HUES6 (cell line): ENCODE results near the gene ZFPM1.

Experiments used
- H3K27ac ChIP-seq: 2 replicates; pipeline ENCODE4 v1.7.0; 2013; ENCODE audit warnings: low read depth, mild to moderate bottlenecking, low read length, inconsistent platforms
- H3K27me3 ChIP-seq: 2 replicates; pipeline ENCODE4 v1.6.1; 2013; ENCODE audit warnings: low read length; ENCODE audit not compliant: control insufficient read depth, insufficient read depth
- H3K36me3 ChIP-seq: 2 replicates; pipeline ENCODE4 v1.6.1; 2013; ENCODE audit warnings: low read length; ENCODE audit not compliant: control insufficient read depth, insufficient read depth
- H3K4me1 ChIP-seq: 2 replicates; pipeline ENCODE4 v1.6.1; 2013; ENCODE audit warnings: low read length; ENCODE audit not compliant: control insufficient read depth, insufficient read depth
- H3K4me3 ChIP-seq: 2 replicates; pipeline ENCODE4 v1.5.1; 2013; ENCODE audit warnings: low read depth, low read length
- H3K9ac ChIP-seq: one replicate; pipeline ENCODE4 v1.6.1; 2013; ENCODE audit warnings: mild to moderate bottlenecking, low read length
- H3K9me3 ChIP-seq: 2 replicates; pipeline ENCODE4 v1.6.1; 2013; ENCODE audit warnings: low read depth, low read length; ENCODE audit not compliant: control insufficient read depth, insufficient read depth

ZFPM1 gene

GRCh38 chr16:88519938-88520653, 67.0 kb downstream of the ZFPM1 start:
- no peak overlapping the region for H3K9ac ChIP-seq

DNA sequence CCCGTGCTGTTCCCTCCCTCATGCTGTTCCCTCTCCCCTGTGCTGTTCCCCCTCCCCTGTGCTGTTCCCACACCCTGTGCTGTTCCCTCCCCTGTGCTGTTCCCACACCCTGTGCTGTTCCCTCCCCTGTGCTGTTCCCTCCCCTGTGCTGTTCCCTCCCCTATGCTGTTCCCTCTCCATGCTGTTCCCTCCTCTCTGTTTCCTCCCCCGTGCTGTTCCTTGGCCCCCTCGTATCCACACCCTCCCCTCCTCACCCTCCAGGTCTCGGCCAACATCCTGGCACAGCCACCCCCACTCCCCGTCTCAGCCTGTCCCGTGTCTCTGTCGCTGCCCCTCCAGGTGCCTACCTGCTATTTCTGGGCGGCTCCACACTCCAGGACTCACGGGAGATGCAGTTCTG, 68.6 kb downstream of the ZFPM1 start:
- no peak overlapping the region for H3K27ac ChIP-seq
- no peak overlapping the region for H3K9ac ChIP-seq
- H3K4me1 ChIP-seq = peaks cover 4% of the 10 kb centered on the region; the same call in 1 of the 2 replicates
- no peaks in the 10 kb centered on the region for H3K27me3 ChIP-seq
- no peaks in the 10 kb centered on the region for H3K36me3 ChIP-seq
- H3K9me3 ChIP-seq = no peaks in the 10 kb centered on the region; the same call in 1 of the 2 replicates
- H3K4me3 ChIP-seq = no peak overlapping the region

More at GRCh38 chr16:88519938-88520653, 67.0 kb downstream of the ZFPM1 start:
- no peaks in the 10 kb centered on the region; the same call in 1 of the 2 replicates for H3K9me3 ChIP-seq
- no peaks in the 10 kb centered on the region for H3K27me3 ChIP-seq
- H3K36me3 ChIP-seq = no peaks in the 10 kb centered on the region
- H3K4me1 ChIP-seq = no peaks in the 10 kb centered on the region
- H3K4me3 ChIP-seq = no peak overlapping the region
- no peak overlapping the region for H3K27ac ChIP-seq

DNA sequence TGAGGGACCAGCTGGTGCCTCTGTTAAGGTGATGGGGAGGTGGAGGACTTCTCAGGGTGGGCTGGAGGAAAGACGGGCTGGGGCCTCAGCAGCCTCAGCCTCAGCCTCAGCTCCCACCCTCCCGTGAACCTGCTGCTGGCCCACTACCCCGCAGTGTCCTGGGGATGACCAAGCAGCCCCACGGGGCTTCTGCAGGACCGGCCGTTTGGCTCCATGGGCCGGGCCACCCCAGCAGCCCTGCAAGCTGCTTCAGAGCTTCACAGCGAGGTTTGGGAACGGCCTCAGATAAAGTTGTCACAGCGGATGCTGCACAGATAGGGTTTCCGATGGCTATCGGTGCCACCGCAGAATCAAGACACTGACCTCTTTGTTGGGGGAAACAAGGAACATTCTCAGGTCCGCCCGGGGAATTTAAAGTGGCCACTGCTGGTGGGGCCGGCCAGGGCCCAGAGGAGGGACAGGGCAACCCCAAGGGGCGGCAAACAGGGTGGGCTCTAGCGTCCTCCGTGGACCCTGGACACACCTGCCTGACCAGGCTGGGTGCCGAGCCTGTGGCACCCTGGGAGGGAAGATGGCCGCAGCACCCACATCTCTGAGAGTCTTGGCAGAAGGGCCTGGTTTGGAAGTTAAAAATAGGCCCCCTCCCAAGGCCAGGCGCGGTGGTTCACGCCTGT, 69.3 kb downstream of the ZFPM1 start:
- no peak overlapping the region for H3K9ac ChIP-seq
- H3K27me3 ChIP-seq = no peaks in the 10 kb centered on the region
- no peaks in the 10 kb centered on the region; the same call in 1 of the 2 replicates for H3K9me3 ChIP-seq
- H3K27ac ChIP-seq = no peak overlapping the region
- no peak overlapping the region for H3K4me3 ChIP-seq
- H3K36me3 ChIP-seq = no peaks in the 10 kb centered on the region
- peaks cover 4% of the 10 kb centered on the region; the same call in 1 of the 2 replicates for H3K4me1 ChIP-seq

DNA sequence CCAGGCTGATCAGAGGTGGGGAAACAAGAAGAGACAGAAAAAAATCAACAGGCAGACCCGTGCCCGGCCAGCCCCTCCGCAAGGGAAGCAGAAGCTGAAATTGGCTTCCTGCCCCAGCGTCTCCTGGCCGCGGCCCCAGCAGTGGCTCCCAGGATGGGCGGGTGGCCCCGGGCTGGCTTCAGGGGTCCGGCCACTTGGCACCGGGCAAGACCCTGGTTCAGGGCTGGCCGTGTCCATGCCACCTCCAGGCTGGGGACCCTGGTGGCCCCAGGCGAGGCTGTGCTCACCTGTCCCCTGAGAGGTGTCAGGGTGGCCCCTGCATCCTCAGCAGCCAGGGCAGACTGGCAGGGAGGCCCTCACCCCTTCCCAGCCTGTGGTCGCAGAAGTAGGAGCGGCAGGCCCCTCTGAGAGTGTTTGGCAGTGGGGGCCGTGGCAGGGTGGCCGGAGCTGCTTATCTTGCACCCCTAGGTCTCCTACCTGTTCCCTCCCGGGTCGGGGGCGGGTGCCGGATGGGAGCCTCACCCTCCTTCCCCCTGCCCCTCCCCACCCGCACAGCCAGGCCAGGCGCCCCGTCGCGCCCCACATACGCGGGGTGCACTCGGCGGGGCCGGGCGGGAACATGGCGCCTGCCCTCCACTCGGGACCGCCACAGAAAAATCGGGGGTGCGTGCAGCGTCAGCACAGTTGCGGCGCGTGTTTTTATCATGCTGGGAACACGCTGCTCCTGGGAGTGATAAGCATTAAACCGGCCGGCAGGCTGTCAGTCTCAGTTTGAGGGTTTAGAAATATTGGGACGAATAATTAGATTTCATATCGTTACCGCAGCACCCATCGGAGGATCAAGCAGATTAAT, 70.5 kb downstream of the ZFPM1 start:
- H3K4me1 ChIP-seq = peaks cover 6% of the 10 kb centered on the region
- H3K4me3 ChIP-seq = no peak overlapping the region
- no peaks in the 10 kb centered on the region for H3K36me3 ChIP-seq
- no peak overlapping the region for H3K27ac ChIP-seq
- H3K9me3 ChIP-seq = no peaks in the 10 kb centered on the region; the same call in 1 of the 2 replicates
- no peak overlapping the region for H3K9ac ChIP-seq
- no peaks in the 10 kb centered on the region for H3K27me3 ChIP-seq

DNA sequence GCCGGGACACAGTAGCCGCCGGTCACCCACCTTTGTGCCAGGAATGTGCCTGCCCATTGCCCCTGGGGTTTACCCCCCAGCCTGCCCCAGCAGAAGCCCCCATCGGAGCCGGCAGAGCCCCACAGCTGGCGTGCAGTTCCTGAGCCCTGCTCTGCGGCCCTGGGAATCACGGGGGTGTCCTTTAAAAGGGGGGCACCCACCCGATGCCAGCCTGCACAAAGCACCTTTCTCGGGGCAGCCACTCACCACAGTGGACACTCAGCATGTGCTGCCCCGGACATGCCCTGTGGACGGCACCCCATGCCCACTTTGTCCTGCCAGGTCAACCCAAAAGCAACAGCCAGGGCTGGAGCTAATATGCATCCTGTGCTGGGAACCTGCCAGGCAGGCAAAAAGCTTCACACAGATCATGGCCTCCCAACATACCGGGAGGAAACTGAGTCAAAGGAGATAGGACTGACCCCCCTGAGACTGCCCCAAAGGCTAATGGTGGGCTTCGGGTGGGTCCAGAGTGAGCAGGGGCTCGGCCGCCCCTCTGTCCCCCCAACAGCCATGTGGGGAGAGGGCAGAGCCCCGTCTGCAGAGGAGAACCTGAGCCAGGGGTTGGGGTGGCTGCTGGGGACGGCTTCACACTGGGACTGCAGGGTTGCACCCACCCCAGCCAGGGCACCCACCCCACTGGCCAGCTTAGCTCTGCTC, 71.3 kb downstream of the ZFPM1 start:
- Histone ChIP-seq H3K4me3 (no peak overlapping the region), H3K9me3 (no peaks in the 10 kb centered on the region), H3K4me1 (peaks cover 6% of the 10 kb centered on the region), H3K36me3 (no peaks in the 10 kb centered on the region), H3K27ac (no peak overlapping the region), H3K9ac (no peak overlapping the region), H3K27me3 (no peaks in the 10 kb centered on the region)

GRCh38 chr16:88524973-88525662, 72.0 kb downstream of the ZFPM1 start:
- no peak overlapping the region for H3K9ac ChIP-seq
- H3K36me3 ChIP-seq = no peaks in the 10 kb centered on the region; the same call in 1 of the 2 replicates

DNA sequence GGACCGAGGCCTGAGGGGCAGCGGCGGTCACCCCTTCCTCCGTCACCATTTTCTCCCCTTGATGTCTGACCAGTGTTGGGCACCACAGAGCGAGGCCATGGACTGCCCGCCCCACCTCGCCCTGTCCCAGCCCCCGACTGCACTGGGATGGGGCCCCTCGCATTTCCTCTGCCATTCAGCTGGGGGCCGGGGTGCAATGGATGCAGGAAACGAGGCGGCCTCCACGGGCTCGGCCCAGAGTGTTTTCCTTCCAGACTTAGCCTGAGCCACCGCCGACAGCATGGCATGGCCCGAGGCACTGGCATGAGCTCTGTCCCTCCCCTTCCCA, 72.5 kb downstream of the ZFPM1 start:
- H3K4me3 ChIP-seq = no peak overlapping the region
- no peak overlapping the region for H3K27ac ChIP-seq
- no peaks in the 10 kb centered on the region for H3K27me3 ChIP-seq
- no peaks in the 10 kb centered on the region; the same call in 1 of the 2 replicates for H3K36me3 ChIP-seq
- no peaks in the 10 kb centered on the region for H3K9me3 ChIP-seq
- no peak overlapping the region for H3K9ac ChIP-seq
- H3K4me1 ChIP-seq = peaks cover 6% of the 10 kb centered on the region

More at GRCh38 chr16:88524973-88525662, 72.0 kb downstream of the ZFPM1 start:
- no peak overlapping the region for H3K27ac ChIP-seq
- no peaks in the 10 kb centered on the region for H3K27me3 ChIP-seq
- no peaks in the 10 kb centered on the region for H3K9me3 ChIP-seq
- H3K4me3 ChIP-seq = no peak overlapping the region
- H3K4me1 ChIP-seq = peaks cover 6% of the 10 kb centered on the region

DNA sequence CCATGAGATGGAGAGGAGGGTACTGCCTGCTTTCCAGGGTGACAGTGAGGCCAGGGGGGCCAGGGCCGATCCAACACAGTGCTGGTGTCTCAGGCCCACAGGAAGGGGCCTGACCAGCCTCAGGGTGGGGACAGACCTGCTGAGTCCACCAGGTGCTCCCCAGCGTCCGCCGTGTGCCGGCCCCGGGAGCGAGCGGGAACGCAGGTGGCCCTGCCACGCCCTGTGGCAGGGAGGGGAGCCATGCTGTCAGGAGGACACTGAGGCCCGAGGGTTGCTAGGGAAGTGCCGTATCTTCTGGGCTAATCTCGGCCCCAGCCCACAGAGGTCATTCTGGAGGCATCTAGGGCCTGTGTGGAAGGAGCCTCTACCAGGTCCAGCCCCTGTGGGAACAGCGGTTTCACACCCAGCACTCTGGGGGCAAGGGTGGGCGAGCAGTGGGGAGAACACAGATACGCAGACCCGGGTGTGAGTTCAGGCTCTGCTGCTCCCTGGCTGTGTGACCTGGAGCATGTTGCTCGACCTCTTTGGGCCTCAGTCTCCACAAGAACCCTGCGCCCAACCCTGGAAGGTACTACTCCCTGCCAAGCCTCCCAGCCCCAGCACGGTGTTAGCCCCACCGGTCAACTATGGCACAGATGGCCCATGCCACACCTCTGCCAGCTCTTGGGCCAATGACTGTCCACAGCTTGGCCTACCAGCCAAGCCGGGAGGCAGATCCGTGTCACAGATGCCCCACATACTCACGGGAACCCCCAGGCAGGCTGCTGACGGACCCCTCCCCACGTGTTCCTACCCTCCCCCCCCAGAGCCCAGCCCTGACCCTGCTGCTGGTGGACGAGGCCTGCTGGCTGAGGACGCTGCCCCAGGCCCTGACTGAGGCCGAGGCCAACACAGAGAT, 73.2 kb downstream of the ZFPM1 start:
- Histone ChIP-seq H3K9me3 (no peaks in the 10 kb centered on the region), H3K9ac (no peak overlapping the region), H3K27me3 (no peaks in the 10 kb centered on the region), H3K4me1 (peaks cover 6% of the 10 kb centered on the region), H3K27ac (no peak overlapping the region), H3K4me3 (no peak overlapping the region), H3K36me3 (no peaks in the 10 kb centered on the region; the same call in 1 of the 2 replicates)

DNA sequence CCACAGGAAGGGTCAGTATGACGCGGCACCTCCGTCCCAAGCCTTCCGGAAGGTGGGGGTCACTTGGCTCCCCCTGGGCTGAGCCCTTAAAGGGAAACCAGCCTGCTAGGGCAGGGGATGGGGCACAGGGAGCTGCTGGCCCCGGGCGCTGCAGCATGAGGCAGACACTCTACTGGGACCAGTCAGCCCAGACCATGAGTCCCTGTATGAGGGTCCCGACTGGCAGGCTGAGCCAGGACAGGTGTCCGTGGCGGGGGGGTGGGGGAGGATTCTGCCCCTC, 73.8 kb downstream of the ZFPM1 start:
- H3K36me3 ChIP-seq = no peaks in the 10 kb centered on the region; the same call in 1 of the 2 replicates
- H3K4me1 ChIP-seq = peaks cover 6% of the 10 kb centered on the region
- no peaks in the 10 kb centered on the region for H3K9me3 ChIP-seq
- H3K9ac ChIP-seq = no peak overlapping the region
- H3K4me3 ChIP-seq = no peak overlapping the region
- no peak overlapping the region for H3K27ac ChIP-seq
- H3K27me3 ChIP-seq = no peaks in the 10 kb centered on the region
